Measurements from ENCODE around the gene FTH1.
"Not testable (repeated sequence)": the region's sequence is repeated elsewhere in the genome, so short reads cannot be mapped to it uniquely, and the experiment has no call there.

Gene FTH1

GRCh38 chr11:62010935-62011528 is 43.6 kb upstream of the FTH1 start:
- TF ChIP-seq CTCF (IDR thresholded peaks at IDR 0.05; ENCODE audit: low read length, missing control alignments) = no peak
- no peak for DNase-seq (ENCODE audit: low read depth)
- no peak overlapping the region for H3K4me3 ChIP-seq (replicated peaks; ENCODE audit: low read depth, low read length)

GRCh38 chr11:62008193-62008592 is 40.8 kb upstream of the FTH1 start:
- DNase-seq (ENCODE audit: low read depth) = no peak
- H3K4me3 ChIP-seq (replicated peaks; ENCODE audit: low read depth, low read length) = no peak overlapping the region
- TF ChIP-seq CTCF (IDR thresholded peaks at IDR 0.05; ENCODE audit: low read length, missing control alignments) = no peak

GRCh38 chr11:62004473-62004872 is 37.0 kb upstream of the FTH1 start:
- no peak for TF ChIP-seq CTCF (IDR thresholded peaks at IDR 0.05; ENCODE audit: low read length, missing control alignments)
- peak; percentile 97 for DNase-seq (ENCODE audit: low read depth)
- no peak overlapping the region for H3K4me3 ChIP-seq (replicated peaks; ENCODE audit: low read depth, low read length)

- not testable (repeated sequence) for DNase-seq (ENCODE audit: low read depth); H3K4me3 ChIP-seq (replicated peaks; ENCODE audit: low read depth, low read length)
These were observed 34.8 kb upstream of the FTH1 start for GRCh38 chr11:62002283-62002682.

GRCh38 chr11:62001450-62002191 is 34.2 kb upstream of the FTH1 start:
- DNase-seq (ENCODE audit: low read depth) = peak; percentile 71
- H3K4me3 ChIP-seq (replicated peaks; ENCODE audit: low read depth, low read length) = no peak overlapping the region
- no peak for TF ChIP-seq CTCF (IDR thresholded peaks at IDR 0.05; ENCODE audit: low read length, missing control alignments)

GRCh38 chr11:62000539-62001446 is 33.4 kb upstream of the FTH1 start:
- DNase-seq (ENCODE audit: low read depth) = no peak
- no peak for TF ChIP-seq CTCF (IDR thresholded peaks at IDR 0.05; ENCODE audit: low read length, missing control alignments)
- H3K4me3 ChIP-seq (replicated peaks; ENCODE audit: low read depth, low read length) = no peak overlapping the region
